Cerebellar nuclear complex (tissue), 1 donor: ENCODE results near the gene BANP.
"Not testable (repeated sequence)": the region's sequence is repeated elsewhere in the genome, so short reads cannot be mapped to it uniquely, and the experiment has no call there.

Experiments
- DNase-seq, 2 experiments: peaks; one replicate each; lab custom pipeline; 2025; lab: John Stamatoyannopoulos, UW

The BANP gene

GRCh38 chr16:87950765-87951551 is at the start of gene BANP:
Gene BANP (plus strand): TSS chr16:87951434. CDS start chr16:87975116, 23,682 bp downstream.
- peak; percentile 95 to 99 for DNase-seq

- not testable (repeated sequence) for DNase-seq
Measured at GRCh38 chr16:87904963-87905362, 46.3 kb upstream of the BANP start.

GRCh38 chr16:87905521-87905920 is 45.7 kb upstream of the BANP start:
- DNase-seq = not testable (repeated sequence)

- DNase-seq = not testable (repeated sequence)
Measured at GRCh38 chr16:87908101-87908500, 43.1 kb upstream of the BANP start.

GRCh38 chr16:87909203-87909935 is 41.9 kb upstream of the BANP start:
- DNase-seq = peak in 1 of 2 experiments; percentile 21

- DNase-seq = peak in 1 of 2 experiments; percentile 54
Measured at GRCh38 chr16:87911106-87911763, 40.0 kb upstream of the BANP start.

- DNase-seq = not testable (repeated sequence)
Measured at GRCh38 chr16:87912691-87913090, 38.5 kb upstream of the BANP start.

- not testable (repeated sequence) for DNase-seq
Measured at GRCh38 chr16:87914021-87914725, 37.1 kb upstream of the BANP start.

- no peak for DNase-seq
Measured at GRCh38 chr16:87914812-87915211, 36.4 kb upstream of the BANP start.

GRCh38 chr16:87917503-87917902 is 33.7 kb upstream of the BANP start:
- no peak for DNase-seq

- DNase-seq = peak in 1 of 2 experiments; percentile 44
Measured at GRCh38 chr16:87918338-87918737, 32.9 kb upstream of the BANP start.

- no peak for DNase-seq
Measured at GRCh38 chr16:87918866-87919680, 32.2 kb upstream of the BANP start.

GRCh38 chr16:87919681-87919994 is 31.6 kb upstream of the BANP start:
- no peak for DNase-seq

GRCh38 chr16:87921236-87921773 is 29.9 kb upstream of the BANP start:
- DNase-seq = peak; percentile 93

- DNase-seq = no peak
Measured at GRCh38 chr16:87922250-87922871, 28.9 kb upstream of the BANP start.

- no peak for DNase-seq
Measured at GRCh38 chr16:87924041-87924810, 27.0 kb upstream of the BANP start.

- peak; percentile 60 to 87 for DNase-seq
Measured at GRCh38 chr16:87924811-87925670, 26.2 kb upstream of the BANP start.
